SK-N-SH treated with all-trans-retinoic acid at 6 μM for 48 hours (cell line): ENCODE data around the gene RGS6.

Experiments used
- ATAC-seq: fragments of 200-7000 bp; cut with Tn5 transposase; 3 replicates; pipeline ENCODE4 v1.9.1; 2020; ENCODE audit warnings: mild to moderate bottlenecking, moderate library complexity
- ARNTL ChIP-seq: fragments of 450-650 bp; formaldehyde crosslinking; IDR thresholded peaks from 2 replicates; pipeline ENCODE4 v1.5.0; 2020; ENCODE audit warnings: low read depth, mild to moderate bottlenecking, moderate library complexity, borderline replicate concordance
- BACH2 ChIP-seq: fragments of 250-450 bp; sonication (Bioruptor Pico); IDR thresholded peaks from 2 replicates; pipeline ENCODE4 v1.9.0; 2021; ENCODE audit warnings: mild to moderate bottlenecking, borderline replicate concordance
- CREB5 ChIP-seq: fragments of 250-450 bp; sonication (Bioruptor Pico); IDR thresholded peaks from 2 replicates; pipeline ENCODE4 v1.5.1; 2020; ENCODE audit warnings: low read depth, mild to moderate bottlenecking, moderate library complexity
- CSDC2 ChIP-seq: fragments of 250-450 bp; sonication (Bioruptor Pico); IDR thresholded peaks from 2 replicates; pipeline ENCODE4 v1.5.0; 2020; ENCODE audit warnings: mild to moderate bottlenecking, moderate library complexity
- ESRRG ChIP-seq: fragments of 250-450 bp; sonication (Bioruptor Pico); IDR thresholded peaks from 2 replicates; pipeline ENCODE4 v1.6.1; 2021; ENCODE audit warnings: mild to moderate bottlenecking
- GLIS3 ChIP-seq: fragments of 250-450 bp; sonication (Bioruptor Pico); IDR thresholded peaks from 2 replicates; pipeline ENCODE4 v1.5.0; 2020; ENCODE audit warnings: mild to moderate bottlenecking, moderate library complexity
- ISL1 ChIP-seq: fragments of 250-450 bp; sonication (Bioruptor Pico); IDR thresholded peaks from 2 replicates; pipeline ENCODE4 v2.1.2; 2022; ENCODE audit warnings: mild to moderate bottlenecking, moderate library complexity
- OSR1 ChIP-seq: fragments of 250-450 bp; sonication (Bioruptor Pico); IDR thresholded peaks from 2 replicates; pipeline ENCODE4 v1.8.0; 2022; ENCODE audit warnings: moderate library complexity, mild to moderate bottlenecking, inconsistent platforms
- PATZ1 ChIP-seq: fragments of 250-450 bp; sonication (Bioruptor Pico); IDR thresholded peaks from 2 replicates; pipeline ENCODE4 v1.8.0; 2020; ENCODE audit warnings: mild to moderate bottlenecking, moderate library complexity, borderline replicate concordance
- PPARA ChIP-seq: fragments of 250-450 bp; sonication (Bioruptor Pico); IDR thresholded peaks from 2 replicates; pipeline ENCODE4 v1.5.0; 2020; ENCODE audit warnings: mild to moderate bottlenecking, borderline replicate concordance
- RARB ChIP-seq: fragments of 250-450 bp; sonication (Bioruptor Pico); IDR thresholded peaks from 2 replicates; pipeline ENCODE4 v1.8.0; 2021; ENCODE audit warnings: mild to moderate bottlenecking, moderate library complexity
- SNAI2 ChIP-seq: fragments of 250-450 bp; sonication (Bioruptor Pico); IDR thresholded peaks from 2 replicates; pipeline ENCODE4 v1.5.0; 2020; ENCODE audit warnings: mild to moderate bottlenecking, moderate library complexity
- TCF4 ChIP-seq: fragments of 250-450 bp; sonication (Bioruptor Pico); IDR thresholded peaks from 2 replicates; pipeline ENCODE4 v1.8.0; 2021; ENCODE audit warnings: mild to moderate bottlenecking, moderate library complexity, borderline replicate concordance
- TOX ChIP-seq: fragments of 250-450 bp; sonication (Bioruptor Pico); IDR thresholded peaks from 2 replicates; pipeline ENCODE4 v1.8.0; 2021; ENCODE audit warnings: mild to moderate bottlenecking, moderate library complexity, borderline replicate concordance
- TSHZ2 ChIP-seq: fragments of 250-450 bp; sonication (Bioruptor Pico); IDR thresholded peaks from 2 replicates; pipeline ENCODE4 v1.5.0; 2020; ENCODE audit warnings: mild to moderate bottlenecking, moderate library complexity
- ZC3H10 ChIP-seq: fragments of 250-450 bp; sonication (Bioruptor Pico); IDR thresholded peaks from 2 replicates; pipeline ENCODE4 v1.5.1; 2021; ENCODE audit warnings: mild to moderate bottlenecking, moderate library complexity
- ZFP3 ChIP-seq: fragments of 250-450 bp; sonication (Bioruptor Pico); IDR thresholded peaks from 2 replicates; pipeline ENCODE4 v1.5.0; 2020; ENCODE audit warnings: mild to moderate bottlenecking, moderate library complexity
- ZFP30 ChIP-seq: fragments of 450-650 bp; formaldehyde crosslinking; IDR thresholded peaks from 2 replicates; pipeline ENCODE4 v1.5.0; 2022; ENCODE audit warnings: mild to moderate bottlenecking, moderate library complexity
- ZNF70 ChIP-seq: fragments of 450-650 bp; formaldehyde crosslinking; IDR thresholded peaks from 2 replicates; pipeline ENCODE4 v1.5.0; 2020; ENCODE audit warnings: mild to moderate bottlenecking, moderate library complexity
- ZNF8 ChIP-seq: fragments of 450-650 bp; formaldehyde crosslinking; IDR thresholded peaks from 2 replicates; pipeline ENCODE4 v1.5.0; 2020; ENCODE audit warnings: mild to moderate bottlenecking, moderate library complexity

Gene RGS6

GRCh38 chr14:72560889-72561493 is 628.8 kb downstream of the RGS6 start:
- peak; percentile 26; the same call in 1 of the 2 replicates for TF ChIP-seq TSHZ2 (CRISPR knock-in tag)
- no peak for TF ChIP-seq ZC3H10

GRCh38 chr14:72562300-72562699 is 630.1 kb downstream of the RGS6 start:
- TF ChIP-seq PATZ1 (CRISPR knock-in tag) (no peak), ZNF70 (CRISPR knock-in tag) (no peak), PPARA (CRISPR knock-in tag) (no peak), ARNTL (CRISPR knock-in tag) (no peak), CSDC2 (CRISPR knock-in tag) (no peak), GLIS3 (no peak), RARB (CRISPR knock-in tag) (no peak), ZFP3 (no peak)
- ATAC-seq = no peak

More at GRCh38 chr14:72560889-72561493, 628.8 kb downstream of the RGS6 start:
- ATAC-seq = no peak; the same call in 2 of the 3 replicates

- TF ChIP-seq TSHZ2 (CRISPR knock-in tag) (no peak), BACH2 (no peak)
- no peak for ATAC-seq
Measured at GRCh38 chr14:72563676-72564075, 631.4 kb downstream of the RGS6 start.

GRCh38 chr14:72565149-72565559 is 632.9 kb downstream of the RGS6 start:
- ATAC-seq = no peak
- TF ChIP-seq CSDC2 (CRISPR knock-in tag) (no peak), OSR1 (CRISPR knock-in tag) (no peak), ZFP3 (no peak), ZNF70 (CRISPR knock-in tag) (no peak), TOX (no peak), ZNF8 (CRISPR knock-in tag) (no peak), ISL1 (CRISPR knock-in tag) (no peak), RARB (CRISPR knock-in tag) (no peak)

- no peak for ATAC-seq
- TF ChIP-seq ZFP3 (no peak), SNAI2 (no peak), ZFP30 (CRISPR knock-in tag) (no peak), CREB5 (CRISPR knock-in tag) (no peak), PPARA (CRISPR knock-in tag) (no peak), TOX (no peak), ZNF8 (CRISPR knock-in tag) (no peak), TCF4 (CRISPR knock-in tag) (no peak), CSDC2 (CRISPR knock-in tag) (no peak), ESRRG (CRISPR knock-in tag) (no peak)
- TF ChIP-seq, all 23 proteins: peak for 0
Measured at GRCh38 chr14:72565917-72566316, 633.7 kb downstream of the RGS6 start.
